ENCODE results near the gene BEGAIN. TPM values are rescaled to one million over a fixed set of nuclear protein-coding genes. Genes with fewer than 3 reads are reported as not detected.

The BEGAIN gene
- total RNA-seq, 1 donor from 2014 or later: 2.5 TPM

DNA sequence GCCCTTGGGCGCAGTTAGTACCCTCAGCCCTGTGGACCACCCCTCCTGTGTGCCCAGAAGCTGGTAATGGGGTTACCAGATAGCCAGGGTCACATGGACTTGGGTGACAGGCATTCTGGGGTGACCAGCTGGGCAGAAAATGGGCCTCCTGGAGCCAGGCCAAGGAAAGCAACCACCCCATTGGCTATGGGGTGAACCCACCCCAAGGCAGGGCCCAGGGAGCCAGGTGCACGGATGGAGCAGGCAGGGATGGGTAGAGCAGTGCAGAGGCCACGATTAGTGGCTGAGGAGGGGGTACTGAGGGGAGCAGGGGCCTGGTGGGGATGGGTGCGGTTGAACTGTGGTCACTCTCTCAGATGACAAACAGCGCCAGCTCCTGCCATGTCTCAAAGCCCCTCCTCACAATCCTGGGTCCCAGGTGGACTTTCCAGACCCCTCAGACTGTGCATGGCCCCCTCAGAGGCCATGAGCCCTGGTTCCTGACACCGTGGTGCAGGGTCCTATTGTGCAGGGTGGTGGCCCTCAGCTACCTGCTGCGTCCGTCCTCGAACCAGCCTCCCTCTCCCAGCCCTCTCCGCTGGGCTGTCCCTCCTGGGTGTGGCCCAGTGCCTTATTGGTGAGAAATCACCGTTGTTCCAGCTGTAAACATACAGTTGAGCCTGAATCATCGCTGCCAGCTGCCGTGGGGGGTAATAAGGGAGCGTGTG lies 23.4 kb upstream of the BEGAIN start:
- H3K9me3 Mint-ChIP-seq: no peaks in the 10 kb centered on the region
- H3K27ac Mint-ChIP-seq: no peak overlapping the region
- no peaks in the 10 kb centered on the region for H3K4me1 Mint-ChIP-seq (ENCODE audit: low read depth)
- no peaks in the 10 kb centered on the region for H3K27me3 Mint-ChIP-seq (ENCODE audit: insufficient read depth)
- no peak for DNase-seq (ENCODE audit: low spot score)
- no peak overlapping the region for H3K4me3 Mint-ChIP-seq
- no peaks in the 10 kb centered on the region for H3K36me3 Mint-ChIP-seq (ENCODE audit: low read depth)
- intact Hi-C loops (cut with micrococcal nuclease): no loop called here

DNA sequence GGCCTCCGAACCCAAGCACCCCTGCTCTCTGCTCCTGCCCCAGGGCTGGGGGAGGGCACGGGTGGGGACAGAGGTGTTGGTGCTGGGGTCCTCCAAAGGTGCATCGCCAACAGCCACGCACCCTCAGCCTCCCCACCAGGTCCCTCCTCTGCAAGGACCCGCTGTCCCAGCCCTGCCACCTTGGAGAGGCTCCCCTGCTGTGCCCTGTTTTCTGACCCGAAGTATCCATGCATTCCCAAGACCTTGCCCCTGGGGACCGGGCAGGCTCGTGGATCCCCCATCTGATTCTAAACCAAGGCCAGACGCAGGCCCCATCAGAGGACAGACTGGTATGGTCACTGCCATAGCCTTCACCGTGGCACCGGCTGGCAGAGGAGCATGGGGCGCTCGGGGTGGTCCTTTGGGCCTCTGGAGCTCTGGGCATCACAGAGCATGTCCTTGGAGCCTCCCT lies 22.7 kb upstream of the BEGAIN start:
- no peak overlapping the region for H3K4me3 Mint-ChIP-seq
- H3K27ac Mint-ChIP-seq: no peak overlapping the region
- DNase-seq (ENCODE audit: low spot score): no peak
- no peaks in the 10 kb centered on the region for H3K36me3 Mint-ChIP-seq (ENCODE audit: low read depth)
- H3K27me3 Mint-ChIP-seq (ENCODE audit: insufficient read depth): no peaks in the 10 kb centered on the region
- no peaks in the 10 kb centered on the region for H3K9me3 Mint-ChIP-seq
- intact Hi-C loops (cut with micrococcal nuclease): no loop called here
- no peaks in the 10 kb centered on the region for H3K4me1 Mint-ChIP-seq (ENCODE audit: low read depth)

DNA sequence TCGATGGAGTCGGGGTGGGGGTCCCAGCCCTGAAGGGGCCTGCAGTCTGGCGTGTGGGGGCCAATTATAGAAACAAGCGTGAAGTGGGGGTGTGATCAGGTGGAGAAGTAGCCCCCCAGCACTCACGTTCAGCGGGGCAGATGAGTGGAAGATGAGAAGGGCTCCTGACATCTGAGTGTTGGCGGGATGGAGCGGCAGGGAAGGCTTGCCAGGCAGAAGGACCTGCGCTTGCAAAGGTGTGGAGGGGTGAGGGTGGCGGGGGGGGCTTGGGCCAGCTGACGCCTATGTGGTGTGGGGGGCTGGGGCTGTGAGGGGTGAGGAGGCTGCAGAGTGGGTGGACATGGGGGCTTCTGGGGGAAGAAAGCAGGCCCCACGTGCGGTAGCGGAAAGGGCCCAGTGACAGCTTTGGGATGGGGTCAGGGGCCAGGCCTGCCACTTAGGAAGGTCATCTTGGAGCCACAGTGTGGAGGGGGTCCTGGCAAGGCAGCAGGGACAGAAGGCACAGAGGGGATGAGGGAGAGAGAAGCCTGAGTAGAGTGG lies 22.2 kb upstream of the BEGAIN start:
- intact Hi-C loops (cut with micrococcal nuclease): no loop called here
- DNase-seq (ENCODE audit: low spot score): no peak
- Mint-ChIP-seq H3K27me3 (ENCODE audit: insufficient read depth) (no peaks in the 10 kb centered on the region), H3K9me3 (no peaks in the 10 kb centered on the region), H3K36me3 (ENCODE audit: low read depth) (no peaks in the 10 kb centered on the region), H3K4me1 (ENCODE audit: low read depth) (no peaks in the 10 kb centered on the region), H3K27ac (no peak overlapping the region), H3K4me3 (no peak overlapping the region)

DNA sequence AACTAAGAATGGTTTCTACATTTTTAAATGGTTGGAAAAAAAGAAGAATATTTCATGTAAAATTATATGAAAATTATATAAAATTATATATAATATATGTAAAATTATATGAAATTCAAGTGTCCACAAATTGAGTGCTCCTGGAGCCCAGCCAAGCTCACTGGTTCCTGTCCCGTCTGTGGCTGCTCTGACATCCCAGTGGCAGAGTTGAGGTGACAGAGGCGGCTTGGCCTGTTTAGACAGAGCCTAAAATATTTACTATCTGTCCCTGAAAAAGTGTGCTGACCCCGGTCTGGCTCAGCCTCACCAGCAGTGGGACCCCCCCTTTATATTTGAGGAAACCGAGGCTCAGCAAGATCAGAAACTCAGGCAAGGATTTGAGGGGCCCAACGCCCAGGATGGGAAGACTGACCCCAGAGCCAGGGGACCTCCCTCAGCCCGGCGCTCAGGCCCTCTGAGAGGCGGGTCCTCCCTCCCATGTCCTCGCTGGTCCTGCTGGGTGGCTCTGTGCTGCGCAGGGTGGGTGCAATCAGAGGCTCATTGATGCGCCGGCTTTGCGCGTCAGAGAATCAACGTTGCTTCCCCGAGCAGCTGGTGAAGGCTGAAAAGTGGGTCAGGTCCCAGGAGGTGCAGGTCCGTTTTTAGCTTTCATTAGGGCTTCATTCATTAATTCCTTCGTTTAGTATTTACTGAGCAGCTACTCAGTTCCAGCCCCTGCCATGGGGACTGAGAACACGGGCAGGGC lies 21.5 kb upstream of the BEGAIN start:
- intact Hi-C loops (cut with micrococcal nuclease): no loop called here
- no peaks in the 10 kb centered on the region for H3K4me1 Mint-ChIP-seq (ENCODE audit: low read depth)
- no peak overlapping the region for H3K27ac Mint-ChIP-seq
- no peaks in the 10 kb centered on the region for H3K9me3 Mint-ChIP-seq
- no peaks in the 10 kb centered on the region for H3K27me3 Mint-ChIP-seq (ENCODE audit: insufficient read depth)
- no peak overlapping the region for H3K4me3 Mint-ChIP-seq
- no peak for DNase-seq (ENCODE audit: low spot score)
- no peaks in the 10 kb centered on the region for H3K36me3 Mint-ChIP-seq (ENCODE audit: low read depth)

DNA sequence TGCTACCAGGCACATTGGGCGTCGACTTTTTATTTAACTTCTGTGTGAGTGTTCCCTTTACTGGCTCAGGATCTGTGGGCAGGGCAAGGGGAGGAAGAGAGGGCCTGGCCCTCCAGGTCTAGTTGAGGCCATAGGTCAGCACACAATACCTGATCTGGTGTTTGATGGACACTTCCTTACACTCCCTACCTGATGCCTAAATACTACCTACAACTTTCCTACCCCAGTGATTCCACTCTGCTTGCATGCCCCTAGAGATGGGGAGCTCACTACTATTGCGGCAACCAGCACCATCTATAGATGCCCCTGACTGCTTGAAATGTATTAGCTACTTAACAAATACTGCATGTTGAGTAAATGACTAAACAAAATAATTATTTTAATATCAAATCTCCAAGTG lies 20.8 kb upstream of the BEGAIN start:
- DNase-seq (ENCODE audit: low spot score): no peak
- peaks cover 3% of the 10 kb centered on the region for H3K27me3 Mint-ChIP-seq (ENCODE audit: insufficient read depth)
- no peak overlapping the region for H3K4me3 Mint-ChIP-seq
- no peak overlapping the region for H3K27ac Mint-ChIP-seq
- H3K36me3 Mint-ChIP-seq (ENCODE audit: low read depth): no peaks in the 10 kb centered on the region
- no peaks in the 10 kb centered on the region for H3K4me1 Mint-ChIP-seq (ENCODE audit: low read depth)
- intact Hi-C loops (cut with micrococcal nuclease): no loop called here
- H3K9me3 Mint-ChIP-seq: no peaks in the 10 kb centered on the region

DNA sequence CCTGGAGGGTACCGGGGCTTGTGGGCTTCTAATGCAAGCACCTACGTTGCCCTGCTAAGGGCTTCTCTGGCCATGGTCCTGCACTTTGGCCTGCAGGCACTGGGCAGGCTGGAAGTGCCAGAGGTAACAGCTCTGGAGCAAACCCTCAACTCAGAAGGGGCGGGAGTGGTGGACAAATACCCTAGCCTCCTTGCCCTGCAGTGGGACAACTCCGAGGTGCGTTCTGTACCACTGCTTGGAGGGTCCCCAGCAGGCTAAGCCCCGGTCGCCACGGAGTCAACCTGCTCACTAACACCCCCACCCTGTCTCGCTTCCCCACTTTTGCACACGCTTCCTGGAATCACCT lies 20.4 kb upstream of the BEGAIN start:
- Mint-ChIP-seq H3K27me3 (ENCODE audit: insufficient read depth) (peaks cover 4% of the 10 kb centered on the region), H3K36me3 (ENCODE audit: low read depth) (no peaks in the 10 kb centered on the region), H3K9me3 (peaks cover 2% of the 10 kb centered on the region), H3K27ac (no peak overlapping the region), H3K4me1 (ENCODE audit: low read depth) (no peaks in the 10 kb centered on the region), H3K4me3 (no peak overlapping the region)
- intact Hi-C loops (cut with micrococcal nuclease): no loop called here
- DNase-seq (ENCODE audit: low spot score): no peak

DNA sequence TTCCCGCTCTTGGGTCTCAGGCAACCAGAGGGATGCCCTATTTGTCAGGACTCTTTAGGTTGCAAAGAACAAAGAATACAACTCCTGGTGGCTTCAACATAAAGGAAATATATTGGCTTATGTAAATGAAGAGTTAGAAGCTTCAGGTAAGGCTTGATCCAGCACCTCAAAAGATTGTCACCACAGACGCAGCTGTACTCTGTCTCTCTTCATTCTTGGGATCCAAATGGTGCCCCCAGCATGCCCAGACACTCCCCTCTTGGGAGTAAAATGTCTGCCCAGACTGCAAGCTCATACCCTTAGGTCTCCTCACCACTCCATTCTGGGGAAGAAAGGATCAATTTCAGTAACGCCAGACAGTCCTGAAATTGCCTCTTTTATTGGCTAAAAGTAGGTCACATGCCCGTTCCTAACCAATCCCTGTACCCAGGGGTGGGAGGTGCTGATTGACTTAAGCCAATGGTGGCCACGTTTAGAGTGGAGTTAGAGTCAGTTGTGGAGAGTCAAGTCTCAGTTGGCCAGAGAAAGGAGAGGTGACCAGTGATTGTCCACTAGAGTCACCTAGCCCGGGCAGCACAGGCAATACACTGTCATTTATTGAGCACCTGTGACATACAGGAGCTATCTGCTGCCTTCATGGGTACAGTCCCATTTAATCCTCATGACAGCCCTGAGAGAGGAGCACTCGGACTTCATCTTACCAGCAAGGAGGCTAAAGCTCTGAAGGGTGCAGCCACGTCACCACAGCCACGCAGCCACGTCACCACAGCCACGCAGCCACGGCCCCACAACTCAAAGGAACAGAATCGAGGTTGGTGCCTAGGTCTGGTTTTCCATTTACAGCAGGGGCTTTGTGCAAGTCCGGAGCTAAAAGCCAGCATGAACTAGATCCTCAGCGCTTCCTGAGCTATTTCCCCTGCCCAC lies 19.7 kb upstream of the BEGAIN start:
- intact Hi-C loops (cut with micrococcal nuclease): no loop called here
- Mint-ChIP-seq H3K27ac (no peak overlapping the region), H3K9me3 (peaks cover 8% of the 10 kb centered on the region), H3K27me3 (ENCODE audit: insufficient read depth) (peaks cover 5% of the 10 kb centered on the region), H3K36me3 (ENCODE audit: low read depth) (no peaks in the 10 kb centered on the region), H3K4me1 (ENCODE audit: low read depth) (no peaks in the 10 kb centered on the region), H3K4me3 (no peak overlapping the region)
- no peak for DNase-seq (ENCODE audit: low spot score)

DNA sequence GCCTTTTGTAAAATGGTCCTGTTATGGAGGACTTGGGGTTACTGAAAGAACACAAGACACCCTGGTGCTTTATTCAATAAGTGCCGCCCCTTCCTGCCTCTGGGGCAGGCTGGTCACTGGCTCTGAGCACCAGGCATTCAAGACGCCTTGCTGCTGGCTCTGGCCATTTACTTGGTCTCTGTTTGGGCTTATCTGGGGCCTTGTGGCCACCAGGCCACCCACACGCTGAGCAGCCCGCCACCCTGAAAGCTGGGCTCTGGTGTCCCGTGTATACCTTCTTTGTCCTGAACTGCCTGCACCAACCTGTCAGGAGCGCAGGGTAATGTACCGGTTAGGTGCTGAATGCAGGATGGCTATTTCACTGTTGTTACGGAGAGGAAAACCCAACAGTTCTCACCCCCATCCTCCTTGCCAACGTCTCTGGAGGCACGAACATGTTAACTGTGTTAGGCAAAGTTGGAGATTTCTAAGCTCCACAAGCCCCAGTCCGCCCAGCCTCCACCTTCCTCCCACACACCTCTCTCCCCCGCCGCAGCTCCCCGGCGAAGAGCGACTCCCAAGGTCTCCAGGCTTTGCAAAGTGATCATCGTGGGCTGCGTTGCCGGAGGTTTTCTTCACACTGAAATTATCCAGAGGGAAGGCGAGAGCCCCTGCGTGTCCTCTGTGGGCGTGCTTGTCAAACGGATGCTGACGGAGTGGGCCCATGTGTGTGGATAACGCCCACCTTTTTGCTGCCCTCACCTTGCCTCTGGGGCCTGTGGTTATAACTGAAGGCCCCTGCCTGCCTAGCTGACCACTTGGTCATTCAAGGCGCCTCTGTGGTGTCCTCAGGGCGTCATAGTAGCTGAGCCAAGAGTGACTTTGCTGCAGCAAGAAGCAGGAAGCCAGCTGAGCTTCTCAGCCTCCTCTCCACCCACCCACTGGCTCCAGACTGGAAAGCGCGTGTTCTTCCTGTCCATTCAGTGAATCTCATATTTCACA lies 18.8 kb upstream of the BEGAIN start:
- peaks cover 3% of the 10 kb centered on the region for H3K36me3 Mint-ChIP-seq (ENCODE audit: low read depth)
- no peaks in the 10 kb centered on the region for H3K4me1 Mint-ChIP-seq (ENCODE audit: low read depth)
- no peak overlapping the region for H3K4me3 Mint-ChIP-seq
- H3K27ac Mint-ChIP-seq: no peak overlapping the region
- intact Hi-C loops (cut with micrococcal nuclease): no loop called here
- peaks cover 9% of the 10 kb centered on the region for H3K27me3 Mint-ChIP-seq (ENCODE audit: insufficient read depth)
- H3K9me3 Mint-ChIP-seq: peaks cover 16% of the 10 kb centered on the region
- DNase-seq (ENCODE audit: low spot score): no peak

DNA sequence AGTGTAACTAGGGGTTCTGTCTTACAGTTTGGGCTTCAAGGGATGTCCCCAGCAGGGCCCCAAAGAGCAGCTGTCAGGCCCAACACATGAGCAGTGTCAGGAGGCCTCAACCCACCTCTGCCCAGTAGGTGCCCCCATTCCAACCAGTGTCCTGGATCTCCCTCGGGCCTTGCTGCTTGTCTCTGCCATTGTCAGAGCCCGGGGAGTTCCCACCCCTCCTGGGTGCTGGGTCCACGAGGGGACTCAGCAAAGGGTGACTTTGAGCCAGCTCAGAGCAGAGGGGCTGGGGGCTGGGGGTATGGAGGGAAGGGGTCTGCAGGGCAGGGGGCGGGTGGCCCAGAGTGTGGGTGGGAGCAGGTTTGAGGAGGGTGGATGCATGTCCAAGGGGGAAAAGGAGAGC lies 18.0 kb upstream of the BEGAIN start:
- Mint-ChIP-seq H3K9me3 (peaks cover 19% of the 10 kb centered on the region), H3K4me3 (no peak overlapping the region), H3K4me1 (ENCODE audit: low read depth) (no peaks in the 10 kb centered on the region), H3K27me3 (ENCODE audit: insufficient read depth) (peaks cover 13% of the 10 kb centered on the region), H3K27ac (no peak overlapping the region), H3K36me3 (ENCODE audit: low read depth) (peaks cover 3% of the 10 kb centered on the region)
- DNase-seq (ENCODE audit: low spot score): no peak
- intact Hi-C loops (cut with micrococcal nuclease): no loop called here

DNA sequence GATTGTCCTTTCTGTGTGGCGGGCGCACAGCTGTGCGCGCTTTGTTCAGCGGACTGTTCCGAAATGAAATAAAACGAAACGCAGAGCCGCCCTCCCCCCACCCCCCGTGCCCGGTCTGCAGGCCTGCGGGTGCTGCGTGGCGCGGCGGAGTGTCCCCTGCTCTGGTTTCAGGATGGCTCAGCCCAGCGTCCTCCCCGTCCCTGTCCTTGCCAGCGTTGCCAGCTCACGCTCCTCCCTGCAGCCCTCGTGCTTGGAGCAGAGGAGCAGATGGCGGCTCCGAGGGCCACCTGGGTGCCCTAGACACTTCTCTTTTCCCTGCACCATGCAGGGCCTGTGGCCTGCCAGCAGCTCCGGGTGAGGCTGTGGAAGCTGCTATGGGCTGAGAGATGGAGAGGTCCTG lies 17.5 kb upstream of the BEGAIN start:
- DNase-seq (ENCODE audit: low spot score): no peak
- no peak overlapping the region for H3K4me3 Mint-ChIP-seq
- intact Hi-C loops (cut with micrococcal nuclease): no loop called here
- H3K27ac Mint-ChIP-seq: no peak overlapping the region
- peaks cover 19% of the 10 kb centered on the region for H3K9me3 Mint-ChIP-seq
- H3K27me3 Mint-ChIP-seq (ENCODE audit: insufficient read depth): peaks cover 19% of the 10 kb centered on the region
- H3K36me3 Mint-ChIP-seq (ENCODE audit: low read depth): peaks cover 3% of the 10 kb centered on the region
- H3K4me1 Mint-ChIP-seq (ENCODE audit: low read depth): no peaks in the 10 kb centered on the region

DNA sequence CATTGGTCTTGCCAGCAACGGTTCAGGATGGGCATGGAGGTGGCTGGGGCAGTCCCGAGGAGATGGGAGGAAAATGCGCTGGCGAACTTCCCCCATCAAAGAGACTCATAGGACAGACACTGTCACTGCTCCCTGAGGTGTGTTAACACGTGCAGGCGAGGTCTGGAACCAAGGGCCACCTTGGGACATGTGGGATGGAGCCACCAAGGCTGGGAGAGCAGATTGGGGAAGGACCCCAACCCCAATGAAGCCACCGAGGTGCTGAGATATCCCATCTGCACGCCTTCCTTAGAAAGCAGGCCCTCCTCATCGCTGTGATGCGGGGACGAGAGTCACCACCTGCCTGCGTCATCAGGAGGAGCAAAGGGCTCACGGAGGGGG lies 16.9 kb upstream of the BEGAIN start:
- Mint-ChIP-seq H3K36me3 (ENCODE audit: low read depth) (peaks cover 3% of the 10 kb centered on the region), H3K4me1 (ENCODE audit: low read depth) (no peaks in the 10 kb centered on the region), H3K4me3 (no peak overlapping the region), H3K9me3 (peaks cover 19% of the 10 kb centered on the region), H3K27ac (no peak overlapping the region), H3K27me3 (ENCODE audit: insufficient read depth) (peaks cover 25% of the 10 kb centered on the region)
- DNase-seq (ENCODE audit: low spot score): no peak
- intact Hi-C loops (cut with micrococcal nuclease): no loop called here
